Choroid plexus epithelial cell (primary cell): ENCODE measurements around the gene TSPAN18.

ENCODE experiments used
- DNase-seq: peaks from one replicate; pipeline ENCODE4 v3.0.0-alpha.2; 2010; ENCODE audit warnings: low read depth
- H3K4me3 ChIP-seq: 2 replicates; pipeline ENCODE4 v1.5.1; 2011; ENCODE audit warnings: low read depth, mild to moderate bottlenecking, control low read depth, low read length, moderate library complexity
- TF ChIP-seq, protein P1 (sequence below): conservative IDR thresholded peaks from 2 replicates; pipeline ENCODE4 v1.5.1; 2011; ENCODE audit warnings: low read depth, mild to moderate bottlenecking, control low read depth, inconsistent platforms, low read length, moderate library complexity

The TSPAN18 gene

DNA sequence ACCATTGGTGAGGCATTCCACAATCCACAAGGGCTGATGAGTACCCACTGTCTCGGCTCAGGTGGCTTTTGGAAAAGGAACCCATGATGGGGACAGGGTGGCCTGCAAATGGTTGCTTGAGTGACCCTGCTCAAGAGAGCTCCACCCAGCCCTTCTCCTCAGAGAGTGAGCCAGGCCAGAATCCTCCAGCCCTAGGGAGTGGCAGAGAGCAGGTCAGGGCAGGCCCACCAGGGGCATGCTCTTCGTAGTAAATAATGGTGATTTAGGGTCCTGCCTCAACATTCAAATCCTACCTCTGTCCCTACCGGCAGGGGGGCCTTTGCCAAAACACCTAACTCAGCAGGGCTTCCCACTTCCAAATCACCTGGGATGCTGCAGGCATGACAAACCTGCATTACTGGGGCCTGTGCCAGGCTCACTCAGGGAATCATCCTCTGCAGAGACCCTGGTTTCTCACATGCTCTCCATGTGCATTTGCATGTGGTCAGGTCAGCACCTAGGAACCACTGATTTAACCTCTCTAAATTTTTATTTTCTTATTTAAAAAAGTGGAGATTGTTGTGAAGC is 241.3 kb downstream of the TSPAN18 start:
- no peak overlapping the region for H3K4me3 ChIP-seq
- no peak for DNase-seq
- TF ChIP-seq, protein P1, sequence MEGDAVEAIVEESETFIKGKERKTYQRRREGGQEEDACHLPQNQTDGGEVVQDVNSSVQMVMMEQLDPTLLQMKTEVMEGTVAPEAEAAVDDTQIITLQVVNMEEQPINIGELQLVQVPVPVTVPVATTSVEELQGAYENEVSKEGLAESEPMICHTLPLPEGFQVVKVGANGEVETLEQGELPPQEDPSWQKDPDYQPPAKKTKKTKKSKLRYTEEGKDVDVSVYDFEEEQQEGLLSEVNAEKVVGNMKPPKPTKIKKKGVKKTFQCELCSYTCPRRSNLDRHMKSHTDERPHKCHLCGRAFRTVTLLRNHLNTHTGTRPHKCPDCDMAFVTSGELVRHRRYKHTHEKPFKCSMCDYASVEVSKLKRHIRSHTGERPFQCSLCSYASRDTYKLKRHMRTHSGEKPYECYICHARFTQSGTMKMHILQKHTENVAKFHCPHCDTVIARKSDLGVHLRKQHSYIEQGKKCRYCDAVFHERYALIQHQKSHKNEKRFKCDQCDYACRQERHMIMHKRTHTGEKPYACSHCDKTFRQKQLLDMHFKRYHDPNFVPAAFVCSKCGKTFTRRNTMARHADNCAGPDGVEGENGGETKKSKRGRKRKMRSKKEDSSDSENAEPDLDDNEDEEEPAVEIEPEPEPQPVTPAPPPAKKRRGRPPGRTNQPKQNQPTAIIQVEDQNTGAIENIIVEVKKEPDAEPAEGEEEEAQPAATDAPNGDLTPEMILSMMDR: no peak

DNA sequence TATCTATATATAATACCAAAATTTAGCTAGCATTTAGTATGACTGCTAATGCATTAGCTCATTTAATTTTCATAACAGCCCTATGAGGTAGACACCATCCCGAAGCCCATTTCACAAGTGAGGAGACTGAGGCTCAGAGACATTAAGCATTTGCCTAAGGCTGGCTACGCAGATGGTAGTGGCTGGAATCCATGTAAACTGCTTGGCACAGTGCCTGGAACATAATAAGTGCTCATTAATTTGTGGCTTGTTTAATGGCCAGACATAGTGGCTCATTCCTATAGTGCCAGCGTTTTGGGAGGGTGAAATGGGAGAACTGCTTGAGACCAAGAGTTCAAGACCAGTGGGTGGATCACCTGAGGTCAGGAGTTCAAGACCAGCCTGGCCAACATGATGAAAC is 241.7 kb downstream of the TSPAN18 start:
- TF ChIP-seq, protein P1: no peak
- DNase-seq: no peak

DNA sequence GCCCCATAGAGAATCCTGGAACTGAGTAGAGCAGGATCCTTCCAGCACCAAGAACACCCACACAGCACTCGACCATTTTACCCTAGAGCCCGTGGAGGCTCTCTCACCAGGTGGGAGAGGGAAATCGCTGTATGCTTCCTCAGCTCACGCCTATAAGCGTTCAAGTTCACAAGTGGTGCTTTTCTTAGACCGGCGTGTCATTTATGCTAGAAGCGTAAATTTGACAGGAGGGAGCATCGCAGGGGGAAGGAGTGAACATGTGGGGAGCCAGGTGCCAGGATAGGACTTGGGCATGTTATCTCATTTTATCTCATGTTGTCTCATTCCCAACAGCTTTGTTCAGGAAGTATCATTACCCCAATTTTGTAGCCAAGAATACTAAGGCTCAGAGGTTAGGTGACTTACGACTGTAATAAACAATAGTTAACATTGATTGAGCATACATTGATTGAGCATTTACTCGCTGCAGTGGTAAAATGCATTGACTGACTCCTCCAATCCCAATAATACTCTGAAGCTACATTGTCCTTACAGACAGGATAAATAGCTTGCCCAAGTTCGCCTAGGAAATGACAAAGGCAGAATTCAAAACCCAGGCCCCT is 243.0 kb downstream of the TSPAN18 start:
- DNase-seq: no peak
- TF ChIP-seq, protein P1: no peak
- H3K4me3 ChIP-seq: no peak overlapping the region

More for the DNA sequence above, 241.7 kb downstream of the TSPAN18 start:
- no peak overlapping the region for H3K4me3 ChIP-seq

DNA sequence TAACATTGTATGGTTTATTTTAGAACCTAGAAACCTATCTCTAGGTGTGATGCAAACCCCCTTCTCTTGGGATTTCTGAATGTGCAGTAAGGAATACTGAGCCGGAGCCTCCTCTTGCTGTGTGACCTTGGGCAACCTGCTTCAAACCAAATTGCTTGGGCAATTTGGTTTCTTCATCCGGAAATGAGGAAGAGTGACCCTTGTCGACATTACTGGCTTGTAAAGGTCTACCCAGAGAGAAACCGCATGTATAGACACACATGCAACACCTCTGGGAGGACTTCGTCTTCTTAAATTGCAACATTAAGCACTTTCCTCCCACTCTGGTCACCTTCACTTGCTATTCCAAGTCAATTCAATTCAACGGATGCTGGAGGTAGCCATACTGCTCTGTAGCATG is 243.5 kb downstream of the TSPAN18 start:
- no peak overlapping the region for H3K4me3 ChIP-seq
- TF ChIP-seq, protein P1: no peak
- no peak for DNase-seq

DNA sequence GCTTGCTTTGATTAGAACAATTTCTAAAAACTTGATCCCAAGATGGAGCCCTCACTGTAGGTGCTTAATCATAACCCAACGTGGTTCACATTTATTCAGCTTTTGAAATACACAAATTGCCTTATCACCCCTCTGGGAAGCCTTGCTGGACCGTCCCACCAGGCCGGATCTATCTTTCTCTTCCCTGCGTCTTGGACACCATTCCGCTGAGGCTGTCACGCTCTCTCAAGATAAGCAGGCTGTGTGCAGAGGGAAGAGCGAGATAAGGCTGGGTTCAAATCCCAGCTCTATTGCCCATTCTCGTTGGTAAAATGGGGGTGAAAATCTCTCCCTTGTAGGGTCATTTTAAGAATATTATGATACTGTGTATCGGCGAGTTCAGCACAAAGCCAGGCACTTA is 244.4 kb downstream of the TSPAN18 start:
- DNase-seq: no peak
- TF ChIP-seq, protein P1: no peak
- H3K4me3 ChIP-seq: no peak overlapping the region

DNA sequence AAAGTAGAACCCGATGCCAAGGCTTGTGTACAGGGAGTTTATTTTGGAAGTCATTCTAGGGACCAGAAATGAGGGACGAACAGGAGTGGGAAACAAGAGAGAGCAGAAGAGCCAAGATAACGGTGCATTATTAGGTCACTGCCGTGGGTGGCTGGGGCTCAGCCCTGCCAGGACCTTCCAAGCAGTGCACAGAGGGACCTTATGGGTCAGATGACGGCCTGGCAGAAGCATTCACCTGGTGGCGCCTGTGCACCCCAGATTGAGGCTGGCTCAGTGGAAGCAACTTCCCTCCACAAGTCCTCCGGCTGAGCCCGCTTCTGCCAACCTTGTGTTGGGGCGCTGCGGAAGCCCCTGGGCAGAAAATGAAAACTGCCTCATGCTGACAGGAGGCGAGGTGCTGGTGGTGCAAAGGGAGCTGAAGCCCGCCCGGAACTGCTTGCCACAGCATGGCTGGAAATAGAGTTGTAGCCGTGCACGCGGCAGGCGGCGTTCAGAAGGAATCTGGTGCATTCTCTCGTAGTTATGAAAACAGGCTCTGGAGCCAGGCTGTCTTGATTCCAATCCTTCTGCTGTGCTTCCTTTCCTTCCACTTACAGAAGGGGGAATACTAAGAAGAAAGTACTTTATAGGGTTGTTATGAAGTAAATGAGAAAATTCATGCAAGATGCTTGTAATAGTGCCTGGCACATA is 246.1 kb downstream of the TSPAN18 start:
- TF ChIP-seq, protein P1: no peak

More for the DNA sequence above, 246.1 kb downstream of the TSPAN18 start:
- H3K4me3 ChIP-seq: no peak overlapping the region
- peak; percentile 47 for DNase-seq
